ENCODE results near the gene TNFRSF12A.

DNA sequence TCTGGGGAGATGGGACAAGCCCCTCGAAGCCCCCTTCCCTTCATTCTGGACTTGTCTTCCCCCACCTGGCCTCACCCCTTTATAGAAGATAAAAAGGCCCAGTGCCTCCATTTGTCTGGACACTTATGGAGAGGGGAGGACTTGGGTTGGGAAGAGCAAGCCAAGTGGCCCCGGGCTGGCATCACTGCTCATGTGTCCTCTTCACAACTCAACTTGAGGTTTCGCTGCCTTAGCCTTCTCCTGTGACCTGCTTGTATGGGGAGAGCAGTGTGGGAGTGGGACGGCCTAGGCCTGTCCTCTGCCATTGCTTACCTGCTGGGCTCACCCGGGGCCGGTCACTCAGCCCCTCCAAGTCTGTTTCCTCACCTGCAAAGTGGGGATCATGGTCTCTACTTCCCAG, 49.6 kb upstream of the TNFRSF12A start:
- TF ChIP-seq, protein P1, sequence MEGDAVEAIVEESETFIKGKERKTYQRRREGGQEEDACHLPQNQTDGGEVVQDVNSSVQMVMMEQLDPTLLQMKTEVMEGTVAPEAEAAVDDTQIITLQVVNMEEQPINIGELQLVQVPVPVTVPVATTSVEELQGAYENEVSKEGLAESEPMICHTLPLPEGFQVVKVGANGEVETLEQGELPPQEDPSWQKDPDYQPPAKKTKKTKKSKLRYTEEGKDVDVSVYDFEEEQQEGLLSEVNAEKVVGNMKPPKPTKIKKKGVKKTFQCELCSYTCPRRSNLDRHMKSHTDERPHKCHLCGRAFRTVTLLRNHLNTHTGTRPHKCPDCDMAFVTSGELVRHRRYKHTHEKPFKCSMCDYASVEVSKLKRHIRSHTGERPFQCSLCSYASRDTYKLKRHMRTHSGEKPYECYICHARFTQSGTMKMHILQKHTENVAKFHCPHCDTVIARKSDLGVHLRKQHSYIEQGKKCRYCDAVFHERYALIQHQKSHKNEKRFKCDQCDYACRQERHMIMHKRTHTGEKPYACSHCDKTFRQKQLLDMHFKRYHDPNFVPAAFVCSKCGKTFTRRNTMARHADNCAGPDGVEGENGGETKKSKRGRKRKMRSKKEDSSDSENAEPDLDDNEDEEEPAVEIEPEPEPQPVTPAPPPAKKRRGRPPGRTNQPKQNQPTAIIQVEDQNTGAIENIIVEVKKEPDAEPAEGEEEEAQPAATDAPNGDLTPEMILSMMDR (IDR thresholded peaks at IDR 0.05; ENCODE audit: low read depth, low read length), result no peak
- TF ChIP-seq EZH2phosphoT487 (IDR thresholded peaks at IDR 0.05; ENCODE audit: low read depth), result no peak
